Fibroblast of skin of left biceps (primary cell): ENCODE results near the gene FOXO3.
"Not testable (repeated sequence)": the region's sequence is repeated elsewhere in the genome, so short reads cannot be mapped to it uniquely, and the experiment has no call there.

ENCODE experiments used
- DNase-seq, 2 experiments: peaks; one replicate each; pipeline ENCODE4 v3.0.0-alpha.2; 2013; ENCODE audit warnings: low read depth in 2 of 2

FOXO3 gene

DNA sequence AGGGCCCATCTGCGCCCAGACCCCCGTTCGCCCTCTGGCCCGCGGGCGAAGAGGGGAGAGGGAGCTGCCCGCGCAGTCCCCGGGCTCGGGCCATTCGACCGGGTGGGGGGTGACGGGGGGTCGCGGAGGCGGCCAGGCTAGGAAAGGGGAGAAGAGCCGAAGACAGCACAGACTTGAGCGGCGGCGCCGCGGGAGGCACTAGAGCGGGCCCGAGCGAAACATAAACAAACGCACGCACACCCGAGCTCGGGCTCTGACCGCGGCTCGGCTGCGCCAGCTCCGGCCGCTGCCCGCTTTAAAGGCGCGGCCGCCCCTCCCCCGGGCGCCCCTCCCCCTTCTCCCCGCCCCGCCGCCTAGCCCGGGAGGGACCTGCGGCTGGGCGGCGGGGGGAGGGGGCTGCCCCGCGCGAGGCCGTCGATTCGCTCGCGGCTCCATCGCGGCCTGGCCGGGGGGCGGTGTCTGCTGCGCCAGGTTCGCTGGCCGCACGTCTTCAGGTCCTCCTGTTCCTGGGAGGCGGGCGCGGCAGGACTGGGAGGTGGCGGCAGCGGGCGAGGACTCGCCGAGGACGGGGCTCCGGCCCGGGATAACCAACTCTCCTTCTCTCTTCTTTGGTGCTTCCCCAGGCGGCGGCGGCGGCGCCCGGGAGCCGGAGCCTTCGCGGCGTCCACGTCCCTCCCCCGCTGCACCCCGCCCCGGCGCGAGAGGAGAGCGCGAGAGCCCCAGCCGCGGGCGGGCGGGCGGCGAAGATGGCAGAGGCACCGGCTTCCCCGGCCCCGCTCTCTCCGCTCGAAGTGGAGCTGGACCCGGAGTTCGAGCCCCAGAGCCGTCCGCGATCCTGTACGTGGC, at the start of gene FOXO3:
Gene FOXO3, plus strand, starts transcription at position 455 of the 846 bp plus-strand sequence. Its CDS starts 292 bp downstream, at position 747.
- peak; percentile 59 to 63 for DNase-seq

DNA sequence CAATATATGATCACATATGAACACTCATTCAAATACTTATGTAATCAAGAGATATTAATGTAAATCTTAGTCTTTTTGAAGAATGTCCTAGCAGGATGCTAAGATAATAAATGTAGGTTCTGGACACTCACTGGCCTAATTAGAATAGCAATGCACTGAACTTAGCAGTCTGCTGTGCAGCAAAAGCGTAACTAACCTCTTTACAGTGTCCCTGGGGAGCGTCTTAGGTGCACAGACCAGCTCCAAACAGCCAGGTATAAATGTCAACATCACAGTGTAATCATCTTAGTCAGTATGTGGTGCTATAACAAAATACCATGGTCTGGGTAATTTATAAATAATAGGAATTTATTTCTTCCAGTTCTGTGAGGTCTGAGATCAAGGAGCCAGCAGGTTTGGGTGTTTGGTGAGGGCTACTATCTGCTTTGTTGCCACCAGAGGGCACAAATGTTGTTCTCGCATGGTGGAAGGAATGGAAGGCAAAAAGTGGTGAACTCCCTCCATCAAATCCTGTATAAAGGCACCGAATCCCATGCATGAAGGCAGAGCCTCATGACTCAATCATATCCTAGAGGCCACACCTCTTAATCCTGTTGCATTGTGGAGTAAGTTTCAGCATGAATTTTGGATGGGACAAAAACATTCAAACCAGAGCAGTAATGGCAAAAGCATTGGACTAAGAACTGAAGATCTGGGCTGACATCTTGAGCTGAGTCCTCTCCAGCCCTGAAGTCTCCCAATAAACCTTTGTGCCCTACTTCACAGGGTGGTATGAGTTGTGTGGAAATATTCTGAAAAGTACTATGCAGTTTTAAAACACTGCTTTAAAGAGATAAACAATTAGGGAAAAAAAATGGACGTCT, 41.8 kb upstream of the FOXO3 start:
- no peak for DNase-seq

DNA sequence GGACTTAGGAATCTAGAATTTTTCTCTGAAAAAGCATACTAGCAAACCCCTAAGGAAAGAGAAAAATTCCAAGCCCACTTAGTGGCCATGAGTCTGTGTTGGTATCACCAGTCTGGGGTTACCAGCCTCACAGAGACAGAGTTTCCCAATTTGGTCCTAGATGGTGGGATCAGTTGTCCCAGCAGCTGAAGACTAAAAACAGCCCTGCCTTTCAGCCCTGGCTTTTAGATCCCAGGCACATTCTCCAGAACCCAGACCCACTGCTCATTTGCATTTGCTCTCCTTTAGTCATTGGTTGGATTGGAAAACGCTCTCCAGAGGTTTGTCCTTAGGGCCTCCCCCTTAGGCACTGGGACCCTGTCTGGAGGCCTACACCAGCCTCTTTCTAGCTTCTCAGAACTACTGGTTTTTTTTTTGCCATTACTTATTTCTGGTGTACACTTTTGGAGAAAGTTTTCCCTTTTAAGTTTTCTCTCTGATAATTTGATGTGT, 39.1 kb upstream of the FOXO3 start:
- DNase-seq = no peak

- DNase-seq = no peak
These were observed 37.0 kb upstream of the FOXO3 start for GRCh38 chr6:108523697-108524096.

DNA sequence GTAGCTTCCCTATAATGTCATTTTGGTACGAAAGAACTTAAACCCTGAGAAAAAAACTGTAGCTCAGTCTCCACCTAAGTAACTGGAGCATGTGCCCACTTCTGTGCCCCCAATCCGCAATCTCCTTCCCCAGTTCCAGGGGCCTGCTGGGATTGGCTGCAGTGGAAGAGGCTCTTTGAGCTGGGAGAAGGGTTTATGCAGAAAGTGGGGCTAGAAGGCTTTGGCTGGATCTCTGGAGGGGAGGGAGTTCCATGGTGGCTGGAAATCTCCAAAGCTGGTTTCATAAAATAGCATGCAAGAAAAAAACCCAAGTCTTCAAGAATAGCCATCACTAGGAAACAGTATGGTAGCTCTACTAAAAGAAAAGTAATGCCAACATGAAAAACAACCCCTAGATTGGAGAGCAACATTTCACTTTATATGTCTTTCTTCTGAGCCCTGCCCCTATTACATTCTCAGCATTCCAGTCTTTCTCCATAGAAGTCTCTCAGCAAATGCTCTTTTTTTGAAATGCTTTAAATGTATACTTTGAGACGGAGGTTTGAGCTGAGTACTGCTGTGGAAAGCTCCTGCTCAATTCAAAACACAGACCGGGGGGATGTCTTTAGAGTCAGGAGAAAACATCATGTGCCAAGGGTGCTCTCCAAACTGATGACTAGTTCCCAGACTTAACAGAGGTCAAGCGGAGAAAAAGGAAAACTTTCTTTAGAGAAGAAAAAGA, 36.0 kb upstream of the FOXO3 start:
- no peak for DNase-seq

GRCh38 chr6:108526739-108527174, 34.0 kb upstream of the FOXO3 start:
- no peak for DNase-seq

DNA sequence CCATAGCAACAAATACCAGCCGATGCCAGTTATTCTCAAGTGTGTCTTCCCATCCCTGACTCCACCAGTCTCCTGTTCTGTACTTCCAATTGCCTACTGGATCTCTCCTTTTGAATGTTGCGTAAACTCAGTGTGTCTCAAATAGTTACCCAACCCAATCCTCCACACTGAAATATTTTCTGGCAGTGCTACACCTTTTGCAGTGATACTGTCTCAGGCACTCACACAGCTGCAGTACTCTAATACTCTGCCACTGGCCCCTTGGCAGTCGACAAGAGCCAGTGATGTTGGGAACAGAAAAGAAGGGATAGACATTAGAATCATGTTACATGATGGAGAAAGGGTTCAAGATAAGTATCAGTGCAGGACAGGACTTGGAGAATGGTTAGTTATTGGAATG, 31.8 kb upstream of the FOXO3 start:
- DNase-seq = no peak

DNA sequence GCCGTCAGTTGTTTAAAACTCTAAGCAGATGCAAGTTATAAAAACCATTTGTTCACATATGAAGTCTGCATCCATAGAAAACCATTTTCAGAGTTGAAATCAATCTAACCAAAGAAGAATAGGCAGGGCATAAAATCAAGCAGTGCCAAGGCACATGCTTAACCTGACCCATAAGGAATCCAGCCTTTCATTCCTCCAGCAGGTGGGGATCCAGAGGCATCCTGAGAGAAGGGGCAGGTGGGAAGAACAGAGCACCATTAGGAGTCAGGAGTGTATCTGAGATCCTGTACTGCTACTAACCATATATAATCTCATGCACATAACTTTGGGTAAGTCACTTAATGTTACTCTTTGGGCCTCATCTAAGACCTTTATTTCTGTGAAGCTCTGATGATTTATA, 29.4 kb upstream of the FOXO3 start:
- no peak for DNase-seq

GRCh38 chr6:108535114-108535742, 25.5 kb upstream of the FOXO3 start:
- no peak for DNase-seq

- not testable (repeated sequence) for DNase-seq
These were observed 24.7 kb upstream of the FOXO3 start for GRCh38 chr6:108535920-108536535.

DNA sequence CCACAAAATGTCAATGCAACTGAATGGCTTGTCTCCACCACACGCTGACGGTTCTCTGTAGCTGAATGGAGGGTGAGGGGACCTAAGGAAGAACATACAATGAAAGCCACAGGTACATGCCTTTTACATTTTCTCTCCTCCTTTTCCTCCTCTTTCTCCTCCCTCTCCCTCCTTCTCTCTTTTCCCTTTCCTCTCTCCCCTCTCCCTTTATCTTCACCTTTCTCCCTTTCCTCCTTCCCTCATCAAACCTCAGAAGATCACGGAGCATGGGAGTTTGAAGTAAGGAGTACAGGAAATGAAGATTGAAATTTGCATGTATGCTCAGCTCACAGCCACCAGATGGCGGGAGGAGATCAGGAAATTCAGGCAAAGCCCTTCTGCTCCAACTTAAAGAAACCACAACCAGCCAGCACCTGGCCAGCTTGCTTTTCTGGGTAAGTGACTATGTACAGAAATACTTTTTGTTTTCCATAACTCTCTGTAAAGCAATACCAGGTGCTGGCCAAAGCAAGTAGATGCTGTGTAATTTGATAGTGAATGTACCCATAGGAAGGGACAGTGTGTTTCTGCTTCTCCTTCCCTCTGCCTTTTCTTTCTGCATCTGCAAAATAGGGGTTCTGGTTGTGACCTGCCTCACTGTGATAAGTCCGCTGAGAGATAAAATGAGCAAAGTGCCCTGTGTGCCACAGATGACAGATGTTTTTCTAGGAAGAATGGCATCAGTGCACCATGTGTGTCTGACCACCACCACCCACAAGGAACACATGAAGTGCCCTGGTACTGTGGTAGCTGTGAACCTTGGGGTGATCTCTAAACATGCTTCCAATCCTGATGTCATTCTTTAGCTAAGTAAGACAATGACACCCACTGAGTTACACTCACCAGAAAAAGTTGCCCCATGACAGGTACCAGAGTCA, 18.6 kb upstream of the FOXO3 start:
- peak; percentile 59 to 62 for DNase-seq

DNA sequence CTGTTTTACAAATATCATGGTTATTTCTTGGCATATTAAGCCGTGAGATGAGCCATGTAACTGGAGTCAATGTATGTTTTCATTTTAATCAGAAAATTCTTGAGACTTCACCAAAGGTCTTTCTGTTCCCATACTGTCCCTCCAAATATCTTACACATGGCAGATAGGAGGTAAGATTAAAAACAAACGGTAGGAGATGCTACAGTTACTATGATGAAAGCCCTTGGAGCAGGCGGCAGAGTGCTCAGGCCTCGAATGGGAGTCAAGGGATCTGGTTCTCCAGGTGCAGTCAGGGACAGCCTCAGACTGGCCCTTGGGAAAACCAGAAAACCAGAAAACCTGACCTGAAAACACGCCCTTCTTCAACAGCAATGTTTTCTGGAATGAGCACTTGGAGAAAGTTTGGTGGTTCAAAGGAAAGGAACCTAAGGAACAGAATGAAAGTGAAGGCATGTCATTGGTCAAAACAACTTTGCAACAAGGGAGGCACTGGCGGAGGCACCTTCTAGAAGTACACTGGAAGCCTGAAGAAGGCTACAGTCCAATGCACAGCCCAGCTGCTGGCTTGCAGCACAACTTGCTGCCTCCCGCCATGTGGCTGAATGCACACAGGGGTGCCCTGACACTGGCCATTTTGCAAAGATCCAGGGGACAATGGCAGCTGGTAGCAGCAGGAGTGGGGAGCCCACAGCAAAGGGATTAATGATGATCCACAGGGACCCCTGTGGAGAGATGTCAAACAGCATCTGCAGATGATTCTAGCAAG, 17.4 kb upstream of the FOXO3 start:
- no peak for DNase-seq

GRCh38 chr6:108544606-108545005, 16.1 kb upstream of the FOXO3 start:
- DNase-seq = no peak

DNA sequence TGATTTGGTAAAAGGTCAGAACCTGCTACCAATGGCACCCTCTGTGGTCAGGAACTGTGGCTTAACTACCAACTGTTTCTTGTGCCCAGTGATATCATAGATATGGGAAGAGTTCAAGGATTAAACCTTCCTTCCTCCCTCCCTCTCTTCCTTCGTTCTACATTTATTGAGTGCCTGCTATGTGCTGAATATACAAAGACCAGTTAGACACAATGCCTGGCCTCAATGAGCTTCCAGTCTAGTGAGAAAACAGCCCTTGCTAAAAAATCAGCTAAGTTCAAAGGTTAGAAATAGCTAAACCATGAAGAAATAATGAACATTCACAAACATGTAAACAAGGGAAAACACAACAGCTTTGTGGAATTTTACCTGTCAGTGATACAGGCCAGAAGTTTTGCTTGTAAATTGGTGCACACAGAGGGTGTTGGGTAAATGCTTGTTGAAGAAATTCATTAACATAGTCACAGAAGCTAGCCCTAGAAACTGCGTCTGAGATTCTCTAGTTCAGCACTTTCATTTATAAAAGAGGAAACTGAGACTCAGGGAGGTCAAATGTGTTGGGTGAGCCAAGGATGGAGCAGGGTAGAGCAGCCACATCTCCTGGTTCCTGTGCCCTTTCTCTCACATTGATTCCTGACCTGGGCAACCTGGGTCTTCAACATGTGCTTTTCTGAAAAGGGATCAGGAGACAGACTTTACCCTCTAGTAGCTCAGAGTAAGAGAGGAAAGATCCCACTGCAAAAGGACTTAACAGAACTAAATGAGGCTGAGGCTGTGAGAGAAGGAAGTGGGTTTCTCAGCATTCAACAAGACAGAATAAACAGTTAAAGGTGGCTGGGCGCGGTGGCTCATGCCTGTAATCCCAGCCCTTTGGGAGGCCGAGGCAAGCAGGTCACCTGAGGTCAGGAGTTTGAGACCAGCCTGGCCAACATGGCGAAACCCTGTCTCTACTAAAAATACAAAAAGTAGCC, 14.4 kb upstream of the FOXO3 start:
- DNase-seq = no peak

- no peak for DNase-seq
These were observed 11.5 kb upstream of the FOXO3 start for GRCh38 chr6:108549241-108549640.

GRCh38 chr6:108549741-108550140, 11.0 kb upstream of the FOXO3 start:
- DNase-seq = no peak

DNA sequence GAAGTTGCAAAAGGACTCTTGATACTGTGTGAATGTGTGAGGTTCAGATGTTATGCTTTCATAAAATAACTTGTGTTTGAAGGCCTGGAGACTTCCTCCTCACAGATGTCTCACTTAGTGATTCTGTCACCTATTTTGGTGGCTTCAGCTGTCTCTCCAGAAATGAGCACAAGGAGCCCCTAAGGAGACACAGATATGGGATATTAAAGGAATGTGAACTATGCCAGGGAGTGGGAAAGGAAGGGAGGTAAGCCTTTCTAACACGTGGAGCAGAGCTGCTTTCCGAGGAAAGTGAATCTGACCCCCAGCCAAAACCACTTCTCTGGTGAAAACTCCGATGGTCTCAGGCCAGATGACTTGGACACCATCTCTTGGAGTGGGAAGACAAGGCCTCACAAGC, 10.5 kb upstream of the FOXO3 start:
- DNase-seq = no peak
